ENCODE measurements around the gene SDF2L1.
"Not testable (repeated sequence)": the region's sequence is repeated elsewhere in the genome, so short reads cannot be mapped to it uniquely, and the experiment has no call there.

The SDF2L1 gene

DNA sequence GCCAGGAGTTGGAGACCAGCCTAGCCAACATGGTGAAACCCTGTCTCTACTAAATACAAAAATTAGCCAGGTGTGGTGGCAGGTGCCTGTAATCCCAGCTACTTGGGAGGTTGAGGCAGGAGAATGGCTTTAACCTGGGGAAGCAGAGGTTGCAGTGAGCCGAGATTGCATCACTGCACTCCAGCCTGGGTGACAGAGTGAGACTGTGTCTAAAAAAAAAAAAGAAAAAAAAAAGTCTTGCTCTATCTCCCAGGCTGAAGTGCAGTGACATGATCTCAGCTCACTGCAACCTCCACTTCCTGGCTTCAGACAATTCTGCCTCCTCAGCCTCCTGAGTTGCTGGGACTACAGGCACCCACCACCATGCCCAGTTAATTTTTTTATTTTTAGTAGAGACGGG is 4.7 kb upstream of the SDF2L1 start:
- DNase-seq, result not testable (repeated sequence)

GRCh38 chr22:21639359-21639758 is 2.7 kb upstream of the SDF2L1 start:
- DNase-seq, result no peak

DNA sequence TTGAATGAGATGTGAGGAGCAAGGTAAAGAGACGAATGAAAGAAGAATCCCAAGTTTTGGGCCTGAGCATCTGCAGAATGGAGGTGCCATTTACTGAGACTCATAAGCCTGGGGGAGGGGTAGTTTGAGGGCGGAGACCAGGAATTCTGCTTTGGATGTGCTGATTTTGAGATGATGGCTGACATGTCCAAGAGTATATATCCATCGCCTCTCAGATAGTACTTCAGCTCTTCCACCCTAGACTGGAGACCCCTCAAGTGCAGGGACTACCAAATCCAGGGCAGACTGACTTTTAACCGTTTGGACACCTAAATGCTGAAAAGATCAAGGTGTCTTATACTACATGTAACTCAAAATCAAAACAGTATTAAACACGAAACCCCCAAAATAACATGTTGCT is 1.3 kb upstream of the SDF2L1 start:
- DNase-seq, result no peak

GRCh38 chr22:21641417-21641788 is 699 bp upstream of the SDF2L1 start:
- no peak for DNase-seq

DNA sequence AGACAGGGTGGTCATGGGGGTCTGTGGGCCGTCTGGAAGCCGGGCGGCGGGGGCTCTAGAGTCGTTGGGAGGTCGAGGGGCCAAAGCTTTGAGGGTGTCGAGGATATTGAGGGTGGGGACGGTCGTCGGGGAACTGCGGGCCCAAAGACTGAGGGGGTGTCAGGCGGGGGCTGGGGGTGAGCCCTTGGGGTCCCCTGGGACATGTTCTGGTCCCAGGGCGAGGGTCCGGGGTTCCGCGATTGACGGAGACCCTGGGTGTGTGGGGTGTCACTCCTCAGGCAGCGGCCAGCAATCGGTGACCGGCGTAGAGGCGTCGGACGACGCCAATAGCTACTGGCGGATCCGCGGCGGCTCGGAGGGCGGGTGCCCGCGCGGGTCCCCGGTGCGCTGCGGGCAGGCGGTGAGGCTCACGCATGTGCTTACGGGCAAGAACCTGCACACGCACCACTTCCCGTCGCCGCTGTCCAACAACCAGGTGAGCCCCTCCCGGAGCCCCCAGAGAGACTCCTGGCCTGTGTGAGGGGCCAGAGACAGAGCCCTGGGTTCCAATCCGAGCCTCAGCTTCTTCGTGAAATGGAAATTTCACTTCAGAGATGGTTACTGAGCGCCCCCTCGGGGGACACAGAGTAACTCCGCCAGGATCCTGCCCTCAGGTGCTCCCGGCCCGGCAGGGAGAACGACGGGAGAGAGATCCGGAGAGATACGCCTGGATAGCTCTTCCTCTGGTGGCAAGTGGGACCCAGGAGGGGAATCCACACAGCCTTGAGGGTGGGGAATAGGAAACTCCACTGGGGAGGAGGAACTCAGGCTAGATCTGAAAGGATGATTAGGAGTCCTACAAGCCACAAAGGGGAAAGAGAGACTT is 714 bp downstream of the SDF2L1 start:
- DNase-seq, result no peak

DNA sequence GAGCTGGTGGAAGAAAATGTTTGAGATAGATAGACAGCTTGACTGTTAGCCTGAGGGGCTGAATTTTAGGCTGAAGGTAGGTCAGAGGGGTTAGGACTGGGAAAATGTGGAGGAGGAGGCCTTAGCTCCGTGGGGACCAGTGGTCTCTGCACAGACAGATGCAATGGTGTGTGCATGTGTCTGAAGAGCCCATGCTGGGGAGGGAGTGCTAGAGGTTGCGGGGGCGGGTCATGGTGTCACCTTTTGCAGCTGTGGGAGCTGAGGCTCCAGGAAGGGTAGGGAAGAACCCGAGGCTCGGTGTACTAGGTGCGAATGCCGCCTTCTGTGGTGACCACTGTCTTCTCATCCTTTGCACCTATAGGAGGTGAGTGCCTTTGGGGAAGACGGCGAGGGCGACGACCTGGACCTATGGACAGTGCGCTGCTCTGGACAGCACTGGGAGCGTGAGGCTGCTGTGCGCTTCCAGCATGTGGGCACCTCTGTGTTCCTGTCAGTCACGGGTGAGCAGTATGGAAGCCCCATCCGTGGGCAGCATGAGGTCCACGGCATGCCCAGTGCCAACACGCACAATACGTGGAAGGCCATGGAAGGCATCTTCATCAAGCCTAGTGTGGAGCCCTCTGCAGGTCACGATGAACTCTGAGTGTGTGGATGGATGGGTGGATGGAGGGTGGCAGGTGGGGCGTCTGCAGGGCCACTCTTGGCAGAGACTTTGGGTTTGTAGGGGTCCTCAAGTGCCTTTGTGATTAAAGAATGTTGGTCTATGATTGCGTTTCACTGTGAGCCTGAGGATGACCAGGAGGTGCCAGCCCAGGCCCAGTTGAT is 1.6 kb downstream of the SDF2L1 start:
- no peak for DNase-seq

GRCh38 chr22:21645513-21645912 is 3.4 kb downstream of the SDF2L1 start:
- not testable (repeated sequence) for DNase-seq

- peak; percentile 2 for DNase-seq
These were observed 4.8 kb downstream of the SDF2L1 start for GRCh38 chr22:21646608-21647590.

GRCh38 chr22:21650280-21650679 is 8.2 kb downstream of the SDF2L1 start:
- no peak for DNase-seq

DNA sequence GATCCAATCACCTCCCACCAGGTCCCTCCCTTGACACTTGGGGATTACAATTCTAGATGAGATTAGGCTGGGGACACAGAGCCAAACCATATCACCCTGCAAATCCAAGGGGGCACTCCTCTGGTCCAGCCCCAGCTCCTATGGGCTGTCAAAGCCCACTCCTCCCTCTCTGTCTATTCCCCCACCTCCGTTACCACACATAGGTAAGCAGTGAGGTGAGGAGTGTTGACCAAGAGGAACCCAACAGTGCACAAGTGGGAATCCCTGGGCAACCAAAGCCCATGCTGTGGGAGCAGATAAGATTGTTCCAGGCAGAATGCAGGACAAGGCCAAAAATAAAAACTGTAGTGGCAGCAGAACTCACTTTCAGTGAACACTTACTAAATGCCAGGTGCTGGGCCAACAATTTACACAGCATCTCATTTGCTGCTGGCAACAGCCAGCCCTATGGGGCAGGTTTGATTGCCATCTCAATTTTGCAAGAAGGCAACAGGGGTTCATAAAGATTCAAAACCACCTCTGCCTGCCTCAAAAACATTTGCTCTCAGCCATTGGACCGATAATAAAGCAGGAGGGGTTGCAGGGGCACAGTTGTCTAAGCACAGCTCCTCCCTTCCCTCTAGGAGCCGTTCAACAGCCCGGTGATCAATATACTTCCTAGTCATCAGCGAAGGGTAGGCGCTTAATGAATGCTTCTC is 8.9 kb downstream of the SDF2L1 start:
- no peak for DNase-seq

DNA sequence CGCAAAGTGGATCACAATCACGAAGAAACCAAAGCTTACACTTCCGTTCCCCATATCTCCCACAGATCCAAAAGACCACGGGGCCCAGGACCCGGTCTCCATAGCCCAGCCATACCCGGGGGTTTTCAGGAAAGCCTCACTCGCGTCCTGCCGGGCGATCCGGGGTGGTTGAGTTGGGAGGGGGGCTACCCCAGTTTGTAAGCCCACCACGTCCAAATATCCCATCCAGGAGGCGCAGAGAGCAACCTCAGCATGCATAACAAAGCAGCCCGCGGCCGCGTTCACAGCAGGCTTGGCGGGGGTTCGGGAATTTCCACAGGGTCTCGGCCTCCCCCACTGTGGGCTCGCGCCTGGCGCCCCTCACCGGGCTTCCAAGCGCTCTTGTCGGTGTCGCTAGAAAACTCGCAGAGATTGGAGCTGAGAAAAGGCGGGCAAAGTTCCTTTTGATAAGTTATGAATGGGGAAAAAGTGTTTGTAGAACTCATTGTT is 9.5 kb downstream of the SDF2L1 start:
- no peak for DNase-seq

DNA sequence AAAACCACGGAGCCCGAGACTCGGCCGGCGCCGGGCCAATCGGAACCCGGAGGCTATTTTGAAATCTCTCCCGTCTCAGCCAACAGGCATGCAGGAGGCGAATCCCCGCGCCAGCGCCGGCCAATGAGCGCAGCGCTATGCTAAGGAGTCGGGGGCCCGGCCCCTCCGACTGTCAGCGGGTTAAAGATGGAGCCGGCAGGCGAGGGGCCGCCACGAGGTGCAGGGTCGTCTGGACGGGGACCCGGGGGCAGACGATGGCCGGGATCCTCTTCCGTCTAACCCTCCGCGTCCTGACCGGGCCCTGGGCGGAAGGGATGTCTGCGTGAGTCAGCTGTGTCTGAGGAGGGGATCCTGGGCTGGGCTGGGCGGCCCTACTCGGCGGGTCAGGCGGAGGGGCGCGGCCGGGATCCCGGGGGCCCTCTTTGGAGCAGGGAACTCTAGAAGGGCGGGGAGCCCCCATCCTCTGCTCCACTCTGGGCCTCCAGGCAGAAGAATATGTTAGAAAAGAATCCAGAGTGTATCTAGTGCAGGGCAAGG is 10.0 kb downstream of the SDF2L1 start:
- DNase-seq, result peak; percentile 10

GRCh38 chr22:21652547-21653545 is 10.7 kb downstream of the SDF2L1 start:
- DNase-seq, result no peak

GRCh38 chr22:21657020-21657359 is 14.9 kb downstream of the SDF2L1 start:
- no peak for DNase-seq

GRCh38 chr22:21657360-21658032 is 15.4 kb downstream of the SDF2L1 start:
- peak; percentile 26 for DNase-seq

GRCh38 chr22:21659864-21660525 is 17.9 kb downstream of the SDF2L1 start:
- no peak for DNase-seq

DNA sequence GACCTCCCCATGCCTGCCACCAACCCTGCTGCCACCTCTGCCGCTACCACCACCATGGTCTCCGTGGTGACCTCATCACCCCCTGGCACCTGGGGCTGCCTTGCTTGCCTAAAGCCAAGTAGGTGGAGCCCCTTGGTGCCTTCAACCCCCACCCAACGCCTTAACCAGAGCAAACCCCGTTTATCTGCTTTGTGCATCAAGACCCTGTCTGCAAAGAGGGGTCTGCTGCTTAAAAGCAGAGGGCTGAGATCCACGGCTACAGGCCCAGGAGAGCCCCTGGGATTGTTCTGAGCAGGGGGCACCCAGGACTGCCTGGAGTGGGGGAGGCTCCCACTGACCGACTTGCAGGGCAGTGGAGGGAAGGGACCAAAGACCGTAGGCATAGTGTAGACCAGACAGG is 18.8 kb downstream of the SDF2L1 start:
- DNase-seq, result no peak

GRCh38 chr22:21661991-21662390 is 19.9 kb downstream of the SDF2L1 start:
- no peak for DNase-seq

GRCh38 chr22:21663738-21664137 is 21.6 kb downstream of the SDF2L1 start:
- DNase-seq, result no peak
